Liver (tissue), 3 donors: Measurements from ENCODE around the gene KLF4.

ENCODE experiments used
- CTCF ChIP-seq: fragments of 150-350 bp; IDR thresholded peaks from 2 replicates; pipeline ENCODE4 v1.5.1; 2017; ENCODE audit warnings: improper control_type of control experiment, low read depth, low read length; ENCODE audit not compliant: missing input control
- GABPA ChIP-seq, 2 donors: IDR thresholded peaks in 1 of 2; conservative IDR thresholded peaks in 1 of 2; 2 replicates each; pipeline ENCODE4 v1.6.1; 2016; ENCODE audit warnings: antibody characterized with exemption in 2 of 2, mild to moderate bottlenecking in 1 of 2, moderate library complexity in 1 of 2
- MAX ChIP-seq: IDR thresholded peaks from 2 replicates; pipeline ENCODE4 v1.6.1; 2016; ENCODE audit warnings: antibody characterized with exemption
- SP1 ChIP-seq: IDR thresholded peaks from 2 replicates; pipeline ENCODE4 v1.6.1; 2018; ENCODE audit warnings: antibody characterized with exemption, mild to moderate bottlenecking
- TAF1 ChIP-seq: conservative IDR thresholded peaks from 2 replicates; pipeline ENCODE4 v1.6.1; 2016; ENCODE audit warnings: antibody characterized with exemption, mild to moderate bottlenecking
- TF ChIP-seq, protein P1 (sequence below): IDR thresholded peaks from 2 replicates; pipeline ENCODE4 v1.6.1; 2016; ENCODE audit warnings: antibody characterized with exemption
- donor health status: healthy.
- donor health status: healthy.

- TF ChIP-seq, protein P1, sequence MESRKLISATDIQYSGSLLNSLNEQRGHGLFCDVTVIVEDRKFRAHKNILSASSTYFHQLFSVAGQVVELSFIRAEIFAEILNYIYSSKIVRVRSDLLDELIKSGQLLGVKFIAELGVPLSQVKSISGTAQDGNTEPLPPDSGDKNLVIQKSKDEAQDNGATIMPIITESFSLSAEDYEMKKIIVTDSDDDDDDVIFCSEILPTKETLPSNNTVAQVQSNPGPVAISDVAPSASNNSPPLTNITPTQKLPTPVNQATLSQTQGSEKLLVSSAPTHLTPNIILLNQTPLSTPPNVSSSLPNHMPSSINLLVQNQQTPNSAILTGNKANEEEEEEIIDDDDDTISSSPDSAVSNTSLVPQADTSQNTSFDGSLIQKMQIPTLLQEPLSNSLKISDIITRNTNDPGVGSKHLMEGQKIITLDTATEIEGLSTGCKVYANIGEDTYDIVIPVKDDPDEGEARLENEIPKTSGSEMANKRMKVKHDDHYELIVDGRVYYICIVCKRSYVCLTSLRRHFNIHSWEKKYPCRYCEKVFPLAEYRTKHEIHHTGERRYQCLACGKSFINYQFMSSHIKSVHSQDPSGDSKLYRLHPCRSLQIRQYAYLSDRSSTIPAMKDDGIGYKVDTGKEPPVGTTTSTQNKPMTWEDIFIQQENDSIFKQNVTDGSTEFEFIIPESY: no peak
- TF ChIP-seq MAX (no peak), CTCF (no peak), SP1 (no peak), GABPA (IDR thresholded peaks at IDR 0.05 in 1 of 2, conservative IDR thresholded peaks at IDR 0.05 in 1 of 2) (no peak), TAF1 (no peak)
Measured at GRCh38 chr9:107480386-107480789, 9.2 kb downstream of the KLF4 start.
